PC-3 (cell line): Measurements from ENCODE around the gene ALX3. TPM values are rescaled to one million over a fixed set of nuclear protein-coding genes. Genes with fewer than 3 reads are reported as not detected.

Source experiments
- ATAC-seq: fragments of 200-7000 bp; cut with Tn5 transposase; 2 replicates; pipeline ENCODE4 v1.9.1; 2020; ENCODE audit warnings: mild to moderate bottlenecking, moderate library complexity
- BruUV-seq: library from RNA; stranded (reverse); fragments of 400-500 nt; replicated peaks from 2 replicates; lab custom pipeline; 2021; lab: Mats Ljungman, UMichigan
- CTCF ChIA-PET: fragments of 300-600 bp; sonication (Branson Sonifier 250); formaldehyde crosslinking; loops from one replicate; lab custom pipeline; 2022; ENCODE audit warnings: antibody characterized with exemption; lab: Charles Lee
- POLR2A ChIA-PET: fragments of 300-600 bp; sonication (Branson Sonifier 250); formaldehyde crosslinking; loops from one replicate; lab custom pipeline; 2022; ENCODE audit warnings: antibody characterized with exemption; ENCODE audit not compliant: unreplicated experiment; lab: Charles Lee
- DNase-seq: peaks from one replicate; pipeline ENCODE4 v3.0.0-alpha.2; 2015
- H2AFZ ChIP-seq: fragments of 300-600 bp; sonication (generic); 2 replicates; pipeline ENCODE4 v1.6.0; 2016; ENCODE audit warnings: antibody characterized with exemption, low read length
- H3F3A ChIP-seq: fragments of 300-600 bp; sonication (generic); one replicate; pipeline ENCODE4 v1.6.0; 2017; ENCODE audit warnings: antibody characterized with exemption, low read length, control low read depth, mild to moderate bottlenecking; ENCODE audit not compliant: unreplicated experiment
- H3K27ac ChIP-seq: fragments of 300-600 bp; sonication (generic); 2 replicates; pipeline ENCODE4 v1.5.1; 2016; ENCODE audit warnings: mild to moderate bottlenecking, low read length
- H3K27me3 ChIP-seq: fragments of 300-600 bp; sonication (generic); 2 replicates; pipeline ENCODE4 v1.6.1; 2016; ENCODE audit warnings: low read length, mixed read lengths
- H3K36me3 ChIP-seq: fragments of 300-600 bp; sonication (generic); 2 replicates; pipeline ENCODE4 v1.6.1; 2016; ENCODE audit warnings: low read depth, mixed run types, low read length, mixed read lengths
- H3K4me1 ChIP-seq: fragments of 300-600 bp; sonication (generic); 2 replicates; pipeline ENCODE4 v1.5.1; 2016; ENCODE audit warnings: low read length; ENCODE audit not compliant: insufficient read depth
- H3K4me2 ChIP-seq: fragments of 300-600 bp; sonication (generic); 2 replicates; pipeline ENCODE4 v1.6.0; 2016; ENCODE audit warnings: low read length
- H3K4me3 ChIP-seq: fragments of 300-600 bp; sonication (generic); 2 replicates; pipeline ENCODE4 v1.5.1; 2016; ENCODE audit warnings: mild to moderate bottlenecking, low read length, mixed read lengths
- H3K79me2 ChIP-seq: fragments of 300-600 bp; sonication (generic); 2 replicates; pipeline ENCODE4 v1.6.1; 2017; ENCODE audit warnings: low read length, mixed read lengths
- H3K9ac ChIP-seq: fragments of 300-600 bp; sonication (generic); 2 replicates; pipeline ENCODE4 v1.6.0; 2016; ENCODE audit warnings: mild to moderate bottlenecking, low read length
- H3K9me2 ChIP-seq: fragments of 300-600 bp; sonication (generic); replicated peaks from 2 replicates; pipeline ENCODE4 v1.6.1; 2016; ENCODE audit warnings: mixed run types, low read length, mixed read lengths
- H3K9me3 ChIP-seq: fragments of 300-600 bp; sonication (generic); 2 replicates; pipeline ENCODE4 v1.6.1; 2016; ENCODE audit warnings: low read length, mixed read lengths
- H4K20me1 ChIP-seq: fragments of 300-600 bp; sonication (generic); 2 replicates; pipeline ENCODE4 v1.6.1; 2016; ENCODE audit warnings: low read length, mixed read lengths
- CTCF ChIP-seq: fragments of 300-600 bp; sonication (generic); conservative IDR thresholded peaks from 2 replicates; pipeline ENCODE4 v1.5.1; 2017; ENCODE audit warnings: antibody characterized with exemption, low read depth, mild to moderate bottlenecking, low read length
- EZH2 ChIP-seq: fragments of 300-600 bp; sonication (generic); IDR thresholded peaks from one replicate; pipeline ENCODE4 v1.6.1; 2017; ENCODE audit warnings: antibody characterized with exemption, mild to moderate bottlenecking, low read length; ENCODE audit not compliant: unreplicated experiment
- EZH2phosphoT487 ChIP-seq: fragments of 300-600 bp; sonication (generic); IDR thresholded peaks from 2 replicates; pipeline ENCODE4 v1.6.1; 2018; ENCODE audit warnings: mild to moderate bottlenecking, antibody characterized with exemption, low read length, borderline replicate concordance
- intact Hi-C: fragments of 100-400 bp; cut with micrococcal nuclease; formaldehyde crosslinking; loops from 2 replicates; pipeline ENCODE4 v1.9.0; 2023
- total RNA-seq: library from RNA; depleted of rRNA; stranded (reverse); fragments of >200 nt; gene quantifications from 2 replicates; pipeline ENCODE4 v1.2.3, GENCODE V29; 2014

ALX3 gene
- total RNA-seq, 1 experiment from 2014 or later: not detected

DNA sequence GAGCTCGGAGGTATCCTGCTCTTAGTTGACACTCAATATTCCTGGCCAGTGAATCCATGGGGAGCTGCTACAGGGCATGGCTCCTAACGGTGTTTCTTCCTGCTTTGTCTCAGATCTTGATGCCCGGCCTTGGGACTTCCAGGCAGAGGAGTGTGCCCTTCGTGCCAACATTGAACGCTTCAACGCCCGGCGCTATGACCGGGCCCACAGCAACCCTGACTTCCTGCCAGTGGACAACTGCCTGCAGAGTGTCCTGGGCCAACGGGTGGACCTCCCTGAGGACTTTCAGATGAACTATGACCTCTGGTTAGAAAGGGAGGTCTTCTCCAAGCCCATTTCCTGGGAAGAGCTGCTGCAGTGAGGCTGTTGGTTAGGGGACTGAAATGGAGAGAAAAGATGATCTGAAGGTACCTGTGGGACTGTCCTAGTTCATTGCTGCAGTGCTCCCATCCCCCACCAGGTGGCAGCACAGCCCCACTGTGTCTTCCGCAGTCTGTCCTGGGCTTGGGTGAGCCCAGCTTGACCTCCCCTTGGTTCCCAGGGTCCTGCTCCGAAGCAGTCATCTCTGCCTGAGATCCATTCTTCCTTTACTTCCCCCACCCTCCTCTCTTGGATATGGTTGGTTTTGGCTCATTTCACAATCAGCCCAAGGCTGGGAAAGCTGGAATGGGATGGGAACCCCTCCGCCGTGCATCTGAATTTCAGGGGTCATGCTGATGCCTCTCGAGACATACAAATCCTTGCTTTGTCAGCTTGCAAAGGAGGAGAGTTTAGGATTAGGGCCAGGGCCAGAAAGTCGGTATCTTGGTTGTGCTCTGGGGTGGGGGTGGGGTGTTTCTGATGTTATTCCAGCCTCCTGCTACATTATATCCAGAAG is 16.7 kb downstream of the ALX3 start:
- Histone ChIP-seq H3K9me2 (no peaks in the 10 kb centered on the region), H3K79me2 (no peaks in the 10 kb centered on the region), H3K9me3 (no peaks in the 10 kb centered on the region), H2AFZ (no peak overlapping the region), H3K27me3 (no peaks in the 10 kb centered on the region), H3F3A (no peaks in the 10 kb centered on the region), H3K36me3 (peaks cover 65% of the 10 kb centered on the region), H3K4me3 (no peak overlapping the region), H3K9ac (no peak overlapping the region), H4K20me1 (no peaks in the 10 kb centered on the region), H3K4me1 (no peaks in the 10 kb centered on the region), H3K27ac (no peak overlapping the region), H3K4me2 (no peak overlapping the region)
- ChIA-PET POLR2A (no interaction called here), CTCF (no interaction called here)
- intact Hi-C loops: loop anchor here (1.0 kb wide), 1 partner anchor 53 kb away; no protein-coding TSS in a partner anchor
- TF ChIP-seq EZH2 (no peak), CTCF (peak; percentile 94), EZH2phosphoT487 (no peak)
- BruUV-seq: TSS peak; percentile 18
- ATAC-seq: peak; percentile 78
- DNase-seq: peak; percentile 62

DNA sequence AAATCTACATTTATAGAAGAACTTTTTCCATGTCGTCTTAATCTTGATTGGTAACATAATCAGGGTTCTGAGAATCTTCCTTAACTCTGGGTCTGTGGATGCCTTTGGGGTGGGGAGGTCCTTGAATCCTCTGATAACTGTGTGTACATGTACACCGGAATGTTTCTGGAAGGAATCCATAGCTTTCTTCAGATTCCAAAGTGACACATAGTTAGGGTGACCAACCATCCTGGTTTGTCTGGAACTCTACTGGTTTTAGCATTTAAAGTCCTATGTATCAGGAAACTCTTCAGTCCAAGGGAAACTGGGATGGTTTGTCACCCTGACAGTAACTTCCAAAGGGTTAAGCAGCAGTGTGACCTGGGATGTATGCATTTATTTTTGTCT is 19.2 kb downstream of the ALX3 start:
- ChIA-PET POLR2A (interaction anchor here (0.6 kb wide), 1 partner anchor 1870 kb away, joined by 4 read pairs; no protein-coding TSS in a partner anchor), CTCF (no interaction called here)
- H3K9me2 ChIP-seq: no peaks in the 10 kb centered on the region
- TF ChIP-seq CTCF: no peak
- TF ChIP-seq EZH2phosphoT487: no peak
- TF ChIP-seq EZH2: no peak
- ATAC-seq (no peak), DNase-seq (no peak)
- H3K9ac ChIP-seq: no peak overlapping the region
- H3K9me3 ChIP-seq: no peaks in the 10 kb centered on the region
- no peaks in the 10 kb centered on the region for H4K20me1 ChIP-seq
- no peaks in the 10 kb centered on the region for H3K79me2 ChIP-seq
- H3F3A ChIP-seq: no peaks in the 10 kb centered on the region
- no peaks in the 10 kb centered on the region for H3K4me1 ChIP-seq
- H3K36me3 ChIP-seq: peaks cover 69% of the 10 kb centered on the region
- H3K27me3 ChIP-seq: no peaks in the 10 kb centered on the region
- intact Hi-C loops: no loop called here
- H2AFZ ChIP-seq: no peak overlapping the region
- no peak overlapping the region for H3K27ac ChIP-seq
- no TSS peak for BruUV-seq
- H3K4me2 ChIP-seq: no peak overlapping the region
- no peak overlapping the region for H3K4me3 ChIP-seq
